ENCODE measurements around the gene MTOR. TPM values are rescaled to one million over a fixed set of nuclear protein-coding genes. Genes with fewer than 3 reads are reported as not detected.
"Not testable (repeated sequence)": the region's sequence is repeated elsewhere in the genome, so short reads cannot be mapped to it uniquely, and the experiment has no call there.

The MTOR gene
- total and polyA plus RNA-seq, 5 donors: 19.2 to 35.5 (median 28.5) TPM

DNA sequence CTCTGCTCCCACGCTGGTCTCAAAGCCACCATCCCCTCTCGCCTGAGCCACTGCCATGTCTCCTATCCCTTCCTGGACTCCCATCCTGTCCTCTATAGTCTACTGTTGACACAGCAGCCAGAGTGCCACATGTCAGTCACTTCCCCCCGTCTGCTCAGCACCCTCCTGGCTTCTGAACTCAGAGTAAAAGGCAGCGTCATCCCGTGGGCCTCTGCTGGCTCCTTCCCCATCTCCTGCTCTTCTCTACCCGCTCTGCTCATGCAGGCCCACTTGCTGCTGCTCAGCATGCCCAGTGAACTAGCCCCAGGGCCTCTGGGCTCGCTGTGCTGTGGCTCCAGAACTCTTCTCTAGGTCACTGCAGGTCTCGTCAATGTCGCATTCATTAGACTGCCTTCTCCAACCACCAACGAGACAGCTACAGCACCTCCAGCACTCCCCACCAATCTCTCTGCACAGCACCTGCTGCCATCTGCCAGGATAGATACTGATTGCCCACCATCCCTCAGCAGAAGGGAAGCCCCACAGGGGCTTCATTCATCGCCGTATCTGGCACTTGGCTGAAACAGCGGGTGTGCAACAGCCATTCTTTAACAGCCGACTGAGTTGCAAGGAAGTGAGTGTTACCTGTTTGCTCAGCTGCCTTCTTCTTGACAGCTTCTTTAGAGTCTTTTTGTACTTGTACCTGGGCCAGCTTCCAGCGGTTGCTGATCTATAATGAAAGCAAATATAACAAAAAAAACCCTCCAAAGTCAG lies 190.7 kb downstream of the MTOR start:
- no peak overlapping the region for H3K27ac ChIP-seq (ENCODE audit: low read length)
- DNase-seq: no peak
- H3K27me3 ChIP-seq (ENCODE audit: control insufficient read depth, insufficient read depth): no peaks in the 10 kb centered on the region
- H3K9me3 ChIP-seq (ENCODE audit: control insufficient read depth, low read length): no peaks in the 10 kb centered on the region
- WGBS: 78% methylated on average over 15 of the region's 15 CpGs
- no peak overlapping the region for H3K4me3 ChIP-seq (ENCODE audit: low read length)
- intact Hi-C loops (cut with DNase I): no loop called here
- H3K4me1 ChIP-seq (ENCODE audit: control insufficient read depth, insufficient read depth, low read length): no peaks in the 10 kb centered on the region
- ATAC-seq: no peak

DNA sequence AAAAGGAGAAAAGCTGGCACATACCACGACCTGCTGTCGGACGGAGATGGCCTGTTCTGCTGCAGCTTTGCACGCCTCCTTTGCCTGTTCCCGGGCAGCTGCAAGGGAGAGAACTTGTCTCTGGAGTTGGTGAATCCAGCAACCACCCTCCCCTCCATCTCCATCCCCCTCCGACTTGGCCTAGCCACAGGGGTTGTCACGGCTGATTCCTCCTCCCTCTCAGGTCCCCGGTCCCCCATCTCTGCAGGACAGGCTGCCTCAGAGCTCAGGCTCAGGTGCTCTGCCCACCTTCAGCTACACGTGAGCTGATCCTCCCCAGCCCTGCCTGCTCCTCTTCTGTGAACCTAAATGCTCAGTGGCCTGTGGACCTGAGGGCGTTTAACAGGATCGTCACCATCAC lies 191.5 kb downstream of the MTOR start:
- intact Hi-C loops (cut with DNase I): no loop called here
- no peak overlapping the region for H3K27ac ChIP-seq (ENCODE audit: low read length)
- no peaks in the 10 kb centered on the region for H3K4me1 ChIP-seq (ENCODE audit: control insufficient read depth, insufficient read depth, low read length)
- DNase-seq (no peak), ATAC-seq (no peak)
- WGBS: 87% methylated on average over 11 of the region's 11 CpGs
- H3K27me3 ChIP-seq (ENCODE audit: control insufficient read depth, insufficient read depth): no peaks in the 10 kb centered on the region
- H3K4me3 ChIP-seq (ENCODE audit: low read length): no peak overlapping the region
- H3K9me3 ChIP-seq (ENCODE audit: control insufficient read depth, low read length): no peaks in the 10 kb centered on the region

DNA sequence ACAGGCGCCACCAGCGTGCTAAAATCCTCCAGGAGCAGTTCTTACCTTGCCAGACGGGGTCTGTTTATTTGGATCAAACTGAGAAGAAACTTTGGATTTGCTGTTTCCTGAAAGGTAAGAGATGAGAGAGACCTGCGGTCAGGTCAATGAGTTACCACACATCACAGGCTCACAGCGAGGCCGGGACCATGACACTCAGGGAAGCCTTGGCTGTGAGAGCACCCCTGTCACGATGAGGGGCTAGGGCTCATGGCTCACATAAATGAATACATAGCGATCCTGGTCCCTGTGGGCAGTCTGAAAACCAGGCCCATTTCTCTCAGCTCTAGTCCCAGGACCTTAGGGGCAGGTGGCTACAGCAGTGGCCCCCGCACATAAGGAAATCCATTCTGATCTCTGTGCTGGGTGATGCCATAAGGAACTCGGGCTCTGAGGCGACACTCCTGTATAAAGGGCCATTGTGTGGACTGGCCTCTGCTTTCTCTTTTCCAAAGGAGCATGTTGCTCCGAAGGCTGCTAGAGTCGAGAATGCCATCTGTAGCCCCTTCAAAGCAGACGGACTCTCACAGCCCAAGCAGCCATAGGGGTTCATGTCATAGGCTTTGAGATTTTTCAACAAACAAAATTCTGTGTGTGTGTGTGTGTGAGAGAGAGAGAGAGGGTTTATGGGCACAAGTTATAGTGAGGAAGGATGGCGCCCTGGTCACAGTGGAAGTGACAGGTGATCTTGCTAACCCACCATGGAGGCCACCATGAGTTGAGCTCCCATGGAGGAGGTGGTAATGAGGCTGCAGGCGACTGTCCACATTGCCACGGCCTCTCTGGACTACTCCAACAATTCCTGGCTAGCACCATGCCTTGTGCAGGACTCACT lies 193.5 kb downstream of the MTOR start:
- Histone ChIP-seq H3K27ac (ENCODE audit: low read length) (no peak overlapping the region), H3K4me3 (ENCODE audit: low read length) (no peak overlapping the region), H3K27me3 (ENCODE audit: control insufficient read depth, insufficient read depth) (no peaks in the 10 kb centered on the region), H3K4me1 (ENCODE audit: control insufficient read depth, insufficient read depth, low read length) (no peaks in the 10 kb centered on the region), H3K9me3 (ENCODE audit: control insufficient read depth, low read length) (no peaks in the 10 kb centered on the region)
- DNase-seq: no peak
- ATAC-seq: no peak
- intact Hi-C loops (cut with DNase I): no loop called here
- 91% methylated on average over 17 of the region's 17 CpGs for WGBS

DNA sequence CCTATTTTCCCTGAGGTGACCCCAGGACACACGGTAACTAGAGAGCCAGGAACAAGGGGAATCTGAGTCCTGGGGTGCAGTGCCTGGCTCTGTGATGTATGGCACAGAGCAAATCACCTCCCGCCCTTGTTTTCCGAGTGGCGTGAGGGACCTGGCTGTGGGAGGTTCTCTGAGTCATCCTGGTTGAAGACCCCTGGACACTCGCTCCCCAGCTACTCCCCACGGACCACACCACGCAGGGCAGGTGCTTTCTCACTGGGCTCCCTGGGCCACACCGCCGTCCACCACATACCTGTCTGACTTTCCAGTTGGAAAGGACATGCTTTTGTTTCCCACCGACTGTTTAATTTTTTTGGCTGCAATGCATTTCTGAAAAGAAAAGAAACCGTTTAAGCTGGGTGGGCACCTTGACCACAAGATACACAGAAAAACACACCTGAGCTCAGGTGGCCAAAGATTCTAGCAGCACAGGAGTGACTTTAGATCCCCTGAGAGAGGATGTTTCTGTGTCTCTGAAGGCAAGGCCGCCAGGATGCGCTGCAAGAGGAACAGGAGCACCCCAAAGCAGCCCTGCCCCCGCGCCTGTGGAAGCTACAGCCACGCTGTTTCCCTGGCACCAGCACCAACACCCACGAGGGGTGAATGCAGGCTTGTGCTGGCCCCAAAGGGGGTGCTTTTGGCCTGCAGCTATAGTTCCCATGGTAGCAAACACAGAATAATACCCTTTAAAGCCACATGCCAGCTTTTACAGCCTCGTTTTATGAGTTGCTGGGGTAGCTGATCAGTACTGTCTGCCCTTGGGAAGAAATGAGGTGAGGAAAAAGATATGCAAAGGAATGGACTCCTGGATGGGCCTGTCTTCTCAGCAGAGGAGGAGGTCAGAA lies 194.4 kb downstream of the MTOR start:
- DNase-seq (no peak), ATAC-seq (no peak)
- H3K4me3 ChIP-seq (ENCODE audit: low read length): no peak overlapping the region
- WGBS: 90% methylated on average over 18 of the region's 18 CpGs
- no peaks in the 10 kb centered on the region for H3K9me3 ChIP-seq (ENCODE audit: control insufficient read depth, low read length)
- no peaks in the 10 kb centered on the region for H3K4me1 ChIP-seq (ENCODE audit: control insufficient read depth, insufficient read depth, low read length)
- no peak overlapping the region for H3K27ac ChIP-seq (ENCODE audit: low read length)
- intact Hi-C loops (cut with DNase I): no loop called here
- no peaks in the 10 kb centered on the region for H3K27me3 ChIP-seq (ENCODE audit: control insufficient read depth, insufficient read depth)

DNA sequence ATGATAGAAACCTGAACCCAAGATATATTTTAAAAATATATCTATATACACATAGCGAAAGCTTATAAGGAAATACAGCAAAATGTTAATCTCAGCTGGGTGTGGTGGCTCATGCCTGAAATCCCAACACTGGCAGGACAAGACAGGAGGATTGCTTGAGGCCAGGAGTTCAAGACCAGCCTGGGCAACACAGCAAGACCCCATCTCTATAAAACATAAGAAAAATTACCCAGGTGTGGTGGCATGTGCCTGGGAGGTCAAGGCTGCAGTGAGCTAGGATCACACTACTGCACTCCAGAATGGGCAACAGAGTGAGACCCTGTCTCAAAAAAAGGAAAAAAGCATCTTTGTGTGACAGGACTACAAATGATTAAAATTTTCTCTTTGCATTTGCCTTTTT lies 196.6 kb downstream of the MTOR start:
- WGBS: 100% methylated on average over 1 of the region's 1 CpG
- intact Hi-C loops (cut with DNase I): no loop called here
- H3K27me3 ChIP-seq (ENCODE audit: control insufficient read depth, insufficient read depth): no peaks in the 10 kb centered on the region
- H3K4me1 ChIP-seq (ENCODE audit: control insufficient read depth, insufficient read depth, low read length): no peaks in the 10 kb centered on the region
- H3K4me3 ChIP-seq (ENCODE audit: low read length): no peak overlapping the region
- H3K9me3 ChIP-seq (ENCODE audit: control insufficient read depth, low read length): no peaks in the 10 kb centered on the region
- DNase-seq (no peak), ATAC-seq (no peak)
- no peak overlapping the region for H3K27ac ChIP-seq (ENCODE audit: low read length)

DNA sequence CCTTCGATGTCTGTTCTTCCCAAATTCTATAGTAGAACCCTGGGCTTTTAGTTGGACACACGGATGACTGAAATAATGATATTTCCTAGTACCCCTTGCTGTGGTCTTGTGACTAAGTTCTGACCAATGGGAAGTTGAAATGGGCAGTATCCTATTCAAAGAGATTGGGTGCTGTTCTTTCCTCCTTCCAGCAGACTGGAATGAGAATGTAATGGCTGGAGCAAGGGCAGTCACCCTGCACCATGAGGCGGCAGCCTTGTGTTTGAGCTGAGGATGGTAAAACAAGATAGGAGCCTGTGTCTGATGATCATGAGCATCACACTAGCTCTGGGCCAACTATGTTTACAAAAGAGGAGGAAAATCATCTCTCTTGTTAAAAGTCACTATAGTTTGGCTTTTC lies 197.4 kb downstream of the MTOR start:
- intact Hi-C loops (cut with DNase I): no loop called here
- no peak for ATAC-seq
- WGBS: 97% methylated on average over 3 of the region's 3 CpGs

DNA sequence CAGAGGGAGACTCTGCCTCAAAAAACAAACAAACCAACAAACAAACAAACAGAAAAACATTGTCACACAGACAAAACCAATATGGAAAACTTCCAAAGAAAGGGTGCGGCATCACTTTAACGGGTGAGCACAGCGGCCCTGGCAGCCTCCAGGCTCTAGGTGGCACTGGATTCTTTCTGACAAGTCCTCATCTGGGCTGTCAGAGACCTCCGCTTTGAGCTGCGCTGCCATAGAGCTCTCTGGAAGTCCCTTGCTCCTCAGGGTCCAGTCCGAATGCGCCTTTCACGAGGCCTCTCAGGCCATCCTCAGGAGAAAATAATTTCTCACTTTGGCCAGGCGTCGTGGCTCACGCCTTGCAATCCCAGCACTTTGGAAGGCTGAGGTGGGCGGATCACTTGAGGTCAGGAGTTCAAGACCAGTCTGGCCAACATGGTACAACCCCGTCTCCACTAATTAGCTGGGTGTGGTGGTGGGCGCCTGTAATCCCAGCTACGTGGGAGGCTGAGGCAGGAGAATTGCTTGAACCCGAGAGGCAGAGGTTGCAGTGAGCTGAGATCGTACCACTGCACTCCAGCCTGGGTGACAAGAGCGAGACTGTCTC lies 198.3 kb downstream of the MTOR start:
- 85% methylated on average over 18 of the region's 18 CpGs for WGBS
- ATAC-seq; DNase-seq; intact Hi-C loops (cut with DNase I); H3K9me3 ChIP-seq (ENCODE audit: control insufficient read depth, low read length); H3K4me3 ChIP-seq (ENCODE audit: low read length); H3K4me1 ChIP-seq (ENCODE audit: control insufficient read depth, insufficient read depth, low read length); H3K27me3 ChIP-seq (ENCODE audit: control insufficient read depth, insufficient read depth); H3K27ac ChIP-seq (ENCODE audit: low read length): not testable (repeated sequence)

More for the DNA sequence above, 197.4 kb downstream of the MTOR start:
- Histone ChIP-seq H3K27ac (ENCODE audit: low read length) (no peak overlapping the region), H3K4me3 (ENCODE audit: low read length) (no peak overlapping the region), H3K9me3 (ENCODE audit: control insufficient read depth, low read length) (no peaks in the 10 kb centered on the region), H3K27me3 (ENCODE audit: control insufficient read depth, insufficient read depth) (no peaks in the 10 kb centered on the region), H3K4me1 (ENCODE audit: control insufficient read depth, insufficient read depth, low read length) (no peaks in the 10 kb centered on the region)
- no peak for DNase-seq

DNA sequence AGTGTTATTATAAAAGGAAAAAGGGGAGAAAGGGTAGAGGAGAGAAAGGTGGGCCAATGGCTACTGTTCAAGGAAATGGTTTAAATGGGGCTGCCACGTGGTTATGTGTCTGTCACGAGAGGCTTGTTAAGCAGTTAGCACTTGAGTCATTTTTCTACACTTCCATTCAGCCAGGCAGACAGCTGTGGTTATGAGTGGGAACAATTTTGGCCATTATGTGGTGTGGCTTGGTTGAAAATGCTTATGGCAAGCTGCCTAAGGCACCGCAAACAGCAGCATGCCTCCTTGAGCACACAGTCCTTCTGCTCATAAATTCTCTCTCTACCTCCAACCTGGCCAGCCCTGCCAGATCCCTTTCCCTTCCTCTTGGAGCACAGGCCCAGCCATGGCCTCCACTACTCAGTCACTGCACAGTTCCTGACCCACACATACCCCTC lies 199.4 kb downstream of the MTOR start:
- Histone ChIP-seq H3K4me3 (ENCODE audit: low read length) (no peak overlapping the region), H3K27ac (ENCODE audit: low read length) (no peak overlapping the region), H3K9me3 (ENCODE audit: control insufficient read depth, low read length) (no peaks in the 10 kb centered on the region), H3K4me1 (ENCODE audit: control insufficient read depth, insufficient read depth, low read length) (no peaks in the 10 kb centered on the region), H3K27me3 (ENCODE audit: control insufficient read depth, insufficient read depth) (no peaks in the 10 kb centered on the region)
- DNase-seq: no peak
- no peak for ATAC-seq
- WGBS: 62% methylated on average over 3 of the region's 3 CpGs
- intact Hi-C loops (cut with DNase I): no loop called here

DNA sequence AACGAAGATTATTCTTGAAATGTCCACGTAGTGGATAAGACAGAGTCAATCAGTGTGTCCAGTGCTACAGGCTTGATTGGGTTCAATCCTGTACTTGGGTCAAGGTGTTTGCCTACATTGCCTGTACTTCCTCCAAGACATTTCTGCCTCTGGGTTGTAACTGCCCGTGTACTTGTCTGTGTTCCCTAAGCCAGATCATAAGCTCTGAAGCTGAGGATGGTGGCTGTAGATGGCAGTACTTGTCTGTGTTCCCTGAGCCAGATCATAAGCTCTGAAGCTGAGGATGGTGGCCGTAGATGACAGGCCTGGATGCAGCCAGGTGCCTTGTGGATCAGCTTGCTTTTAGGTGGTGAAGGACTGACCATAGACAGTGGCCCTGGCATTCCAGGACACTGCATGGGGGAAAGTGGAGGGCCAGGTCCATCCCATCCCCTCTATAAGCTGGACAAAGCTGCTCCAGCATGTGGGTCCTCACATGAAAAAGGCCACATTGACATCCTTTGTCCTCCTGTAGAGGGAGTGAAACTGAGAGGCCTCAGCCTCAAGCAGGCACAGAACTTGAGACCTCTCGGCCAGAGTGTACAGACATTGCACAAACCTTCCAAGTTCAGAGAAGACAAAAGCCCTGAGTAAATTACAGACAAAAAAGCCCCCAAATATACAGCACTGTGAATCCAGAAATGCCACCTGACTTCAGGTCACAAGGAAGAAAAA lies 200.5 kb downstream of the MTOR start:
- DNase-seq: no peak

More for the DNA sequence above, 200.5 kb downstream of the MTOR start:
- no peak overlapping the region for H3K27ac ChIP-seq (ENCODE audit: low read length)
- no peaks in the 10 kb centered on the region for H3K4me1 ChIP-seq (ENCODE audit: control insufficient read depth, insufficient read depth, low read length)
- no peak for ATAC-seq
- no peaks in the 10 kb centered on the region for H3K9me3 ChIP-seq (ENCODE audit: control insufficient read depth, low read length)
- intact Hi-C loops (cut with DNase I): no loop called here
- no peaks in the 10 kb centered on the region for H3K27me3 ChIP-seq (ENCODE audit: control insufficient read depth, insufficient read depth)
- 64% methylated on average over 5 of the region's 5 CpGs for WGBS
- no peak overlapping the region for H3K4me3 ChIP-seq (ENCODE audit: low read length)

All from right cardiac atrium (tissue), 5 donors.